ENCODE data around the gene RPAIN. TPM values are rescaled to one million over a fixed set of nuclear protein-coding genes. Genes with fewer than 3 reads are reported as not detected.
A peak's percentile ranks its signal among the peaks of the same experiment; 100 is the strongest.

Gene RPAIN
- total and polyA plus RNA-seq, 2 of the 13 experiments (the other 11 are each of a cell fraction or from before 2014, with no cell fraction given), result 42.1 to 58.5 TPM

DNA sequence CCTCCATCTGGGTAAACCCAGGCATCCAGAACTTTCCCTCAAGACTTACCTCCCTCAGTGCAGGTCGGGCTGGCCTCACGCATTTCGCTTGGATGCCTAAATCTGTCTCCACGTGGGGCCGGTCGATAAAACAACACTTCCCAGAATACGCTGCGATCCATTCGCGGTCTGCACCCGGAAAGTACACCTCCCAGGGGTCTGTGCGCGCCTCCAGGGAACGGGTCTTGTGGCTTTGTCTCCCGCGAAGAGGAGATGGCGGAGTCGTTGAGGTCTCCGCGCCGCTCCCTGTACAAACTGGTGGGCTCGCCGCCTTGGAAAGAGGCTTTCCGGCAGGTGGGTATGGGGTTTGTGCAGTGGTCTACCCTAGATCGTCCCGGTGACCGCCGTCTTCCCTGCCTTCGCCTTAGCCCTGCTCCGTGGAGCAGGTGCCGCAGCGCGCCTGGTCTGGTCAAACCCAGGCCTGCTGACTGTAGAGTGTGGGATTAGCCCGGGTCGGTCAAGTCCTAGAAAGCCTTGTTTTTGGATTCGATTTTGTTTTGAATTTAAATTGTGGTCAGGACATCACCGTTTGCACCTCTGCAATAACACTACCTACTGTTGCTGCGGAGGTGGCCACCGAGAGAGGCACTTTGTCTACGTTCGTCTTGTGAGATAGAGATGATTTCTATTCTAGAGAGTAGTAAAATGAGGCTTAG is at the start of gene RPAIN (continued):
- TF ChIP-seq MXD1 (CRISPR knock-in tag; IDR thresholded peaks at IDR 0.05), result peak; percentile 38; the same call in 1 of the 2 replicates
- TF ChIP-seq SNAI1 (CRISPR knock-in tag; IDR thresholded peaks at IDR 0.05; ENCODE audit: borderline replicate concordance), result peak; percentile 91
- TF ChIP-seq HNRNPLL (IDR thresholded peaks at IDR 0.05; ENCODE audit: low read depth, low read length, poor library complexity, severe bottlenecking), result peak; percentile 53
- peak; percentile 31; the same call in 1 of the 2 replicates for TF ChIP-seq ZNF556 (CRISPR knock-in tag; IDR thresholded peaks at IDR 0.05; ENCODE audit: borderline replicate concordance)
- TF ChIP-seq MAFK (conservative IDR thresholded peaks at IDR 0.05 in 1 of 2, IDR thresholded peaks at IDR 0.05 in 1 of 2; ENCODE audit: low read length in 2 of 2), result no peak
- TF ChIP-seq, protein P1, sequence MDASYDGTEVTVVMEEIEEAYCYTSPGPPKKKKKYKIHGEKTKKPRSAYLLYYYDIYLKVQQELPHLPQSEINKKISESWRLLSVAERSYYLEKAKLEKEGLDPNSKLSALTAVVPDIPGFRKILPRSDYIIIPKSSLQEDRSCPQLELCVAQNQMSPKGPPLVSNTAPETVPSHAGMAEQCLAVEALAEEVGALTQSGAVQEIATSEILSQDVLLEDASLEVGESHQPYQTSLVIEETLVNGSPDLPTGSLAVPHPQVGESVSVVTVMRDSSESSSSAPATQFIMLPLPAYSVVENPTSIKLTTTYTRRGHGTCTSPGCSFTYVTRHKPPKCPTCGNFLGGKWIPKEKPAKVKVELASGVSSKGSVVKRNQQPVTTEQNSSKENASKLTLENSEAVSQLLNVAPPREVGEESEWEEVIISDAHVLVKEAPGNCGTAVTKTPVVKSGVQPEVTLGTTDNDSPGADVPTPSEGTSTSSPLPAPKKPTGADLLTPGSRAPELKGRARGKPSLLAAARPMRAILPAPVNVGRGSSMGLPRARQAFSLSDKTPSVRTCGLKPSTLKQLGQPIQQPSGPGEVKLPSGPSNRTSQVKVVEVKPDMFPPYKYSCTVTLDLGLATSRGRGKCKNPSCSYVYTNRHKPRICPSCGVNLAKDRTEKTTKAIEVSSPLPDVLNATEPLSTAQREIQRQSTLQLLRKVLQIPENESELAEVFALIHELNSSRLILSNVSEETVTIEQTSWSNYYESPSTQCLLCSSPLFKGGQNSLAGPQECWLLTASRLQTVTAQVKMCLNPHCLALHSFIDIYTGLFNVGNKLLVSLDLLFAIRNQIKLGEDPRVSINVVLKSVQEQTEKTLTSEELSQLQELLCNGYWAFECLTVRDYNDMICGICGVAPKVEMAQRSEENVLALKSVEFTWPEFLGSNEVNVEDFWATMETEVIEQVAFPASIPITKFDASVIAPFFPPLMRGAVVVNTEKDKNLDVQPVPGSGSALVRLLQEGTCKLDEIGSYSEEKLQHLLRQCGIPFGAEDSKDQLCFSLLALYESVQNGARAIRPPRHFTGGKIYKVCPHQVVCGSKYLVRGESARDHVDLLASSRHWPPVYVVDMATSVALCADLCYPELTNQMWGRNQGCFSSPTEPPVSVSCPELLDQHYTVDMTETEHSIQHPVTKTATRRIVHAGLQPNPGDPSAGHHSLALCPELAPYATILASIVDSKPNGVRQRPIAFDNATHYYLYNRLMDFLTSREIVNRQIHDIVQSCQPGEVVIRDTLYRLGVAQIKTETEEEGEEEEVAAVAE (CRISPR knock-in tag; IDR thresholded peaks at IDR 0.05; ENCODE audit: borderline replicate concordance), result no peak
- TF ChIP-seq BRD4 (CRISPR knock-in tag; IDR thresholded peaks at IDR 0.05), result 0 out of 2 replicates have a peak, but pooled peaks have one; percentile 77
- no peak for TF ChIP-seq ZNF138 (CRISPR knock-in tag; IDR thresholded peaks at IDR 0.05; ENCODE audit: low read depth)
- peak; percentile 44; the same call in 1 of the 2 replicates for TF ChIP-seq ZNF33A (CRISPR knock-in tag; IDR thresholded peaks at IDR 0.05; ENCODE audit: borderline replicate concordance)
- peak; percentile 59; the same call in 1 of the 2 replicates for TF ChIP-seq ZNF441 (CRISPR knock-in tag; IDR thresholded peaks at IDR 0.05; ENCODE audit: borderline replicate concordance)
- TF ChIP-seq HNRNPL (IDR thresholded peaks at IDR 0.05; ENCODE audit: low read depth, low read length), result 0 out of 2 replicates have a peak, but pooled peaks have one; percentile 29
- 0 out of 2 replicates have a peak, but pooled peaks have one; percentile 66 for TF ChIP-seq ZNF224 (CRISPR knock-in tag; IDR thresholded peaks at IDR 0.05)
- peak; percentile 24; the same call in 1 of the 2 replicates for TF ChIP-seq ARHGAP35 (CRISPR knock-in tag; IDR thresholded peaks at IDR 0.05; ENCODE audit: borderline replicate concordance)
- no peak; the same call in 1 of the 2 replicates for TF ChIP-seq ZNF552 (CRISPR knock-in tag; IDR thresholded peaks at IDR 0.05; ENCODE audit: borderline replicate concordance)
- TF ChIP-seq HOMEZ (CRISPR knock-in tag; IDR thresholded peaks at IDR 0.05; ENCODE audit: low read depth), result no peak
- TF ChIP-seq KLF6 (CRISPR knock-in tag; IDR thresholded peaks at IDR 0.05), result peak; percentile 43; the same call in 1 of the 2 replicates
- TF ChIP-seq HDAC1 (CRISPR knock-in tag; IDR thresholded peaks at IDR 0.05), result peak; percentile 95
- TF ChIP-seq ZNF430 (CRISPR knock-in tag; IDR thresholded peaks at IDR 0.05), result no peak
- TF ChIP-seq RXRA (CRISPR knock-in tag; IDR thresholded peaks at IDR 0.05), result no peak
- peak; percentile 45 for TF ChIP-seq SUZ12 (IDR thresholded peaks at IDR 0.05; ENCODE audit: low read depth, low read length)
- TF ChIP-seq CBX2 (IDR thresholded peaks at IDR 0.05; ENCODE audit: low read depth, low read length), result no peak
- TF ChIP-seq CBX2 (CRISPR knock-in tag; IDR thresholded peaks at IDR 0.05; ENCODE audit: low read depth), result no peak
- no peak for TF ChIP-seq ZC3H13 (CRISPR knock-in tag; IDR thresholded peaks at IDR 0.05)
